Breast epithelium (tissue), 3 donors: ENCODE results near the gene FHIT.

Experiments
- CTCF ChIP-seq, 3 donors: fragments of 450-650 bp; IDR thresholded peaks; one replicate each; pipeline ENCODE4 v1.5.1; 2016 to 2017; ENCODE audit warnings: antibody characterized with exemption in 3 of 3, mild to moderate bottlenecking in 3 of 3, moderate library complexity in 3 of 3
- POLR2A ChIP-seq: fragments of 450-650 bp; IDR thresholded peaks from one replicate; pipeline ENCODE4 v1.6.1; 2016; ENCODE audit warnings: antibody characterized with exemption, mild to moderate bottlenecking, moderate library complexity
- POLR2AphosphoS5 ChIP-seq, 3 donors: sonication (generic); formaldehyde crosslinking; IDR thresholded peaks; one replicate each; pipeline ENCODE4 v1.6.1; 2017; ENCODE audit warnings: antibody characterized with exemption in 3 of 3

DNA sequence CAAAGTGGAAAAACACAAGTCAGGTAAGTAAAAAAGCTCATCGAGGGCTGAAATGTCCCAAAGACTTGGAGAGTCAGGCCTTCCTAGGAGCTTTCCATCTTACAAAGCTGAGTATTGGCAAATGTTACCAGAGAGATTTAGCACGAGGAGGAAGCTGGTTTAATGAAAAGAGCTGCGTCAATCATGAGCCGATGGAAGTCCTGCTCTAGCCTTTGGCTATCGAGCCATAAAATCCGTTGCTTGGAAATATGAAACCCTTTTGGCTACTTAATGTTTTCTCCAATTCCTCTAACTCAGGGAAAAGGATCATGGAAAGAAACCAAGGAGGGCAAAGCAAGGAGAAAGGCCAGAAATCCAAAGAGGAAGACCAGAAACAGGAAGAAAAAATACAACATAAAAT lies 1074.6 kb downstream of the FHIT start:
- TF ChIP-seq CTCF (IDR thresholded peaks at IDR 0.05) (no peak), POLR2A (no peak), POLR2AphosphoS5 (IDR thresholded peaks at IDR 0.05) (no peak)
